A673 (cell line): Measurements from ENCODE around the gene CLPX. TPM values are rescaled to one million over a fixed set of nuclear protein-coding genes. Genes with fewer than 3 reads are reported as not detected.
A peak's percentile ranks its signal among the peaks of the same experiment; 100 is the strongest.

Experiments used
- BruUV-seq: library from RNA; stranded (reverse); fragments of 400-500 nt; replicated peaks from 2 replicates; lab custom pipeline; 2021; lab: Mats Ljungman, UMichigan
- CTCF ChIA-PET: fragments of 300-600 bp; sonication (Branson Sonifier 250); formaldehyde crosslinking; loops from one replicate; lab custom pipeline; 2022; ENCODE audit warnings: antibody characterized with exemption; lab: Charles Lee
- POLR2A ChIA-PET: fragments of 300-600 bp; sonication (Branson Sonifier 250); formaldehyde crosslinking; loops from one replicate; lab custom pipeline; 2022; ENCODE audit warnings: antibody characterized with exemption; ENCODE audit not compliant: low non-redundant PET; lab: Charles Lee
- DNase-seq: peaks from one replicate; pipeline ENCODE4 v3.0.0-alpha.2; 2015; ENCODE audit warnings: low spot score
- H3K27ac ChIP-seq: fragments of 200-600 bp; sonication (generic); 2 replicates; pipeline ENCODE4 v1.5.1; 2016; ENCODE audit warnings: mixed run types, low read depth, mild to moderate bottlenecking, mixed read lengths, antibody characterized with exemption, low read length; ENCODE audit not compliant: poor library complexity, severe bottlenecking
- H3K27me3 ChIP-seq: fragments of 200-600 bp; sonication (generic); replicated peaks from 2 replicates; pipeline ENCODE4 v1.6.1; 2017; ENCODE audit warnings: mixed run types, low read depth, mild to moderate bottlenecking, mixed read lengths, antibody characterized with exemption, low read length; ENCODE audit not compliant: insufficient read depth, poor library complexity
- H3K36me3 ChIP-seq: fragments of 200-600 bp; sonication (generic); 2 replicates; pipeline ENCODE4 v1.6.1; 2016; ENCODE audit warnings: mixed run types, mild to moderate bottlenecking, mixed read lengths, antibody characterized with exemption, low read length; ENCODE audit not compliant: insufficient read depth, poor library complexity, severe bottlenecking
- H3K4me1 ChIP-seq: fragments of 200-600 bp; sonication (generic); 2 replicates; pipeline ENCODE4 v1.6.1; 2017; ENCODE audit warnings: mixed run types, mild to moderate bottlenecking, mixed read lengths, antibody characterized with exemption, low read length; ENCODE audit not compliant: insufficient read depth, poor library complexity, severe bottlenecking
- H3K4me3 ChIP-seq: fragments of 200-600 bp; sonication (generic); 2 replicates; pipeline ENCODE4 v1.5.1; 2016; ENCODE audit warnings: low read depth, mixed run types, mild to moderate bottlenecking, mixed read lengths, low read length; ENCODE audit not compliant: poor library complexity, severe bottlenecking
- H3K9me3 ChIP-seq: fragments of 200-600 bp; sonication (generic); 2 replicates; pipeline ENCODE4 v1.6.1; 2016; ENCODE audit warnings: mixed run types, low read depth, mild to moderate bottlenecking, mixed read lengths, antibody characterized with exemption, low read length; ENCODE audit not compliant: poor library complexity, severe bottlenecking
- EZH2 ChIP-seq: fragments of 200-600 bp; sonication (generic); IDR thresholded peaks from 2 replicates; pipeline ENCODE4 v1.6.1; 2017; ENCODE audit warnings: borderline replicate concordance, low read depth, mild to moderate bottlenecking, mixed read lengths, antibody characterized with exemption, low read length; ENCODE audit not compliant: poor library complexity, severe bottlenecking
- intact Hi-C: fragments of 100-400 bp; cut with micrococcal nuclease; formaldehyde crosslinking; loops from one replicate; pipeline ENCODE4 v1.10.0; 2022; ENCODE audit not compliant: unreplicated experiment
- total RNA-seq: library from RNA; stranded (reverse); gene quantifications from 2 replicates; pipeline ENCODE4 v1.2.3, GENCODE V29; 2021
- TF ChIP-seq, protein P1 (sequence below): fragments of 300-800, 200-600 bp; sonication (generic); conservative IDR thresholded peaks from 2 replicates; pipeline ENCODE4 v1.5.1; 2017; ENCODE audit warnings: low read depth, mild to moderate bottlenecking, antibody characterized with exemption, low read length, moderate library complexity, mixed read lengths

The CLPX gene
- total RNA-seq, 1 experiment from 2014 or later, result 60.2 TPM

DNA sequence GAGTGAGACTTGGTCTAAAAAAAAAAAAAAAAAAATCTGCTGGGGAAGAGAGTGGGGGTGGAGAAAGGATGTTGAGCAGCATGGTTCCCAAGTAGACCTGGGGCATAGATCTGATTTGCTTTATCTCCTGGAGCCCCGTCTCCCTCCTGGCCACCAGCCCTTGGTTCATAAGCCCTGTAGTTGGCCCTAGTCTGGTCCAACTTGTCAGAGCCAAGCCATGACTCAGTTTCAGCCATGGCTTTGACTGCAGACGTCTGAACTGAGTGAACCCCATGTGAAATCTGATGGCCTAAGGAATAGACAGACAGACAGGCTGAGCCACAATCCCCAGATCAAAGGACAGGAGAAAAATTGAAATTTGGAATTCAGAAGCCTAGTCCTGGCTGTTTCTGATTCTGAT, 28.1 kb upstream of the CLPX start:
- no peaks in the 10 kb centered on the region for H3K27me3 ChIP-seq
- POLR2A ChIA-PET, result no interaction called here
- BruUV-seq, result no TSS peak

DNA sequence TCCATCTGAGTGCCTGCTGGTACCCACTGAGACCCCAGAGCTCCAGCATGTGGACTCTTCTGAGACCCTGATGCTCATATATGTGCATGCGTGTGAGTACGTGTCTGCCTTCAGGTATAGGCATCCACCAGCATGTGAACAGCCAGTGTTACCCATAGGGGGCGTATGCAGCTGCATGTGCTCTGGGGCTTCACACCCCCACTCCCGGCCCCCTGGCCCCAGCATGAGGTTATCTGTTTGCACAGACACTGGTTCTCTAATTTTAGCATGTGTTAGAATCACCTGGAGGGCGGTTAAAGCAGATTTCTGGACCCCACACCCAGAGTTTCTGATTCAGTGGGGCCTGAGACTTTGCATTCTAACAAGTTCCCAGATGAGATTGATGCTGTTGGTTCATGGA, 27.0 kb upstream of the CLPX start:
- no peaks in the 10 kb centered on the region for H3K27me3 ChIP-seq
- CTCF ChIA-PET, result no interaction called here
- no peaks in the 10 kb centered on the region for H3K36me3 ChIP-seq
- POLR2A ChIA-PET, result interaction anchor here (0.5 kb wide), 1 partner anchor 155 kb away, joined by 3 read pairs; no protein-coding TSS in a partner anchor
- DNase-seq, result peak; percentile 44
- H3K27ac ChIP-seq, result no peak overlapping the region
- no peak overlapping the region for H3K4me3 ChIP-seq
- intact Hi-C loops, result no loop called here
- no peaks in the 10 kb centered on the region for H3K9me3 ChIP-seq
- BruUV-seq, result no TSS peak
- H3K4me1 ChIP-seq, result peaks cover 7% of the 10 kb centered on the region
- TF ChIP-seq, protein P1, sequence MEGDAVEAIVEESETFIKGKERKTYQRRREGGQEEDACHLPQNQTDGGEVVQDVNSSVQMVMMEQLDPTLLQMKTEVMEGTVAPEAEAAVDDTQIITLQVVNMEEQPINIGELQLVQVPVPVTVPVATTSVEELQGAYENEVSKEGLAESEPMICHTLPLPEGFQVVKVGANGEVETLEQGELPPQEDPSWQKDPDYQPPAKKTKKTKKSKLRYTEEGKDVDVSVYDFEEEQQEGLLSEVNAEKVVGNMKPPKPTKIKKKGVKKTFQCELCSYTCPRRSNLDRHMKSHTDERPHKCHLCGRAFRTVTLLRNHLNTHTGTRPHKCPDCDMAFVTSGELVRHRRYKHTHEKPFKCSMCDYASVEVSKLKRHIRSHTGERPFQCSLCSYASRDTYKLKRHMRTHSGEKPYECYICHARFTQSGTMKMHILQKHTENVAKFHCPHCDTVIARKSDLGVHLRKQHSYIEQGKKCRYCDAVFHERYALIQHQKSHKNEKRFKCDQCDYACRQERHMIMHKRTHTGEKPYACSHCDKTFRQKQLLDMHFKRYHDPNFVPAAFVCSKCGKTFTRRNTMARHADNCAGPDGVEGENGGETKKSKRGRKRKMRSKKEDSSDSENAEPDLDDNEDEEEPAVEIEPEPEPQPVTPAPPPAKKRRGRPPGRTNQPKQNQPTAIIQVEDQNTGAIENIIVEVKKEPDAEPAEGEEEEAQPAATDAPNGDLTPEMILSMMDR, result peak; percentile 65
- no peak for TF ChIP-seq EZH2

More for the DNA sequence above, 28.1 kb upstream of the CLPX start:
- intact Hi-C loops, result no loop called here
- no peak for TF ChIP-seq EZH2
- TF ChIP-seq, protein P1, result no peak
- CTCF ChIA-PET, result no interaction called here
- no peak overlapping the region for H3K4me3 ChIP-seq
- H3K4me1 ChIP-seq, result peaks cover 7% of the 10 kb centered on the region
- H3K36me3 ChIP-seq, result no peaks in the 10 kb centered on the region
- H3K9me3 ChIP-seq, result no peaks in the 10 kb centered on the region
- H3K27ac ChIP-seq, result no peak overlapping the region
- no peak for DNase-seq

DNA sequence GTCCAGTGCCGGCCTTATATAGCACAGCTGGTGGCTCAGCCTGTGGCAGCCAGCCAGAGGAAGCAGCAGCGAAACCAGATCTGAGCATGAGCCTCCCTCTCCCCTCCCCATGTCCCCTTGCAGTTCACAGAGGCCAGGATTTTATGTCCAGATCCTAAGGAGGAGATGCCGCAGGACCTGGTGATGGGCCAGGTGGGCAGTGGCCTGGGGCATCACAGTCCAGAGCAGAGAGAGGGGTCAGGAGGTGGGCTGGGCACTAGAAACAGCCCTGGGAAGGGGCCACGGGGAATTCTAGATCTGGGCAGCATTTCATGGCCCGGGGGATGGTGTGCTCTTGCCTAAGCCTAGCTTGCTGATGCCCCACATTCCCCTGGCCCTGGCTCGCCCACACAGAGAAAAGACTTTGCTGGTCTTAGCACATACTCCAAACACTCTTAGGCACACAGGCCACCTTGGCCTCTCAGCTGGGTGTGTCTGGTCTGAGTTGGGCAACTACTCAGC, 26.4 kb upstream of the CLPX start:
- DNase-seq, result peak; percentile 27
- H3K27me3 ChIP-seq, result no peaks in the 10 kb centered on the region
- no peak overlapping the region for H3K4me3 ChIP-seq
- POLR2A ChIA-PET, result no interaction called here
- CTCF ChIA-PET, result no interaction called here
- intact Hi-C loops, result no loop called here
- H3K9me3 ChIP-seq, result no peaks in the 10 kb centered on the region
- no peaks in the 10 kb centered on the region for H3K36me3 ChIP-seq
- TF ChIP-seq, protein P1, result no peak
- TF ChIP-seq EZH2, result no peak
- H3K27ac ChIP-seq, result no peak overlapping the region
- peaks cover 7% of the 10 kb centered on the region for H3K4me1 ChIP-seq
- BruUV-seq, result no TSS peak
